H1 (cell line): Measurements from ENCODE around the gene AFF4. TPM values are rescaled to one million over a fixed set of nuclear protein-coding genes. Genes with fewer than 3 reads are reported as not detected.

ENCODE experiments used
- CTCF ChIA-PET: fragments of 300-600 bp; sonication (Branson Sonifier 250); formaldehyde crosslinking; loops from one replicate; lab custom pipeline; 2021; ENCODE audit not compliant: partially characterized antibody; lab: Charles Lee
- POLR2A ChIA-PET: fragments of 300-600 bp; sonication (Branson Sonifier 250); formaldehyde crosslinking; loops from one replicate; lab custom pipeline; 2021; ENCODE audit warnings: inconsistent platforms; ENCODE audit not compliant: partially characterized antibody; lab: Charles Lee
- DNase-seq, 2 experiments: peaks; one replicate each; pipeline versions ENCODE4 v3.0.0 to v3.0.0-alpha.2; 2010 to 2022; ENCODE audit warnings: low spot score in 2 of 2, low read depth in 1 of 2, mixed read lengths in 1 of 2
- FAIRE-seq: peaks from 2 replicates; lab custom pipeline; 2011; peaks lifted over from hg19 to GRCh38; lab: Jason Lieb, UNC
- H2AFZ ChIP-seq: 2 replicates; pipeline ENCODE4 v1.8.1; 2012; ENCODE audit warnings: low read length, inconsistent platforms
- H2AK5ac ChIP-seq: 2 replicates; pipeline ENCODE4 v1.6.1; 2013; ENCODE audit warnings: low read depth, low read length
- H2BK120ac ChIP-seq: replicated peaks from 2 replicates; pipeline ENCODE3; 2013; ENCODE audit warnings: low read depth, low read length, inconsistent platforms
- H2BK12ac ChIP-seq: 2 replicates; pipeline ENCODE4 v1.6.1; 2013; ENCODE audit warnings: low read depth, low read length
- H2BK15ac ChIP-seq: 2 replicates; pipeline ENCODE4 v1.6.1; 2013; ENCODE audit warnings: low read length
- H2BK20ac ChIP-seq: 2 replicates; pipeline ENCODE4 v1.6.1; 2013; ENCODE audit warnings: low read length
- H2BK5ac ChIP-seq: 2 replicates; pipeline ENCODE4 v1.6.1; 2013; ENCODE audit warnings: low read depth, low read length
- H3K14ac ChIP-seq: 2 replicates; pipeline ENCODE4 v1.6.1; 2013; ENCODE audit warnings: inconsistent platforms; ENCODE audit not compliant: insufficient read length
- H3K18ac ChIP-seq: 2 replicates; pipeline ENCODE4 v1.6.1; 2013; ENCODE audit warnings: low read length; ENCODE audit errors: extremely low read depth
- H3K23ac ChIP-seq: 2 replicates; pipeline ENCODE4 v1.6.1; 2013; ENCODE audit warnings: inconsistent platforms; ENCODE audit not compliant: insufficient read length
- H3K23me2 ChIP-seq: 2 replicates; pipeline ENCODE4 v1.6.1; 2013; ENCODE audit warnings: low read depth, low read length
- H3K27ac ChIP-seq: 2 replicates; pipeline ENCODE4 v1.6.1; 2011; ENCODE audit warnings: low read depth, low read length, inconsistent platforms
- H3K27me3 ChIP-seq, 4 experiments: replicated peaks in 1 of 4; 1 replicate in 1 of 4; 2 replicates in 3 of 4; pipeline versions ENCODE4 v1.6.1 to v1.8.1; 2011 to 2013; ENCODE audit warnings: low read length in 3 of 4, mild to moderate bottlenecking in 3 of 4, inconsistent platforms in 2 of 4, mixed read lengths in 2 of 4, moderate library complexity in 1 of 4; ENCODE audit not compliant: control insufficient read depth in 3 of 4, insufficient read depth in 3 of 4; ENCODE audit errors: extremely low read depth in 1 of 4
- H3K36me3 ChIP-seq, 4 experiments: 2 replicates each; pipeline versions ENCODE4 v1.6.1 to v1.8.1; 2011 to 2013; ENCODE audit warnings: mild to moderate bottlenecking in 4 of 4, low read length in 3 of 4, moderate library complexity in 2 of 4, control low read depth in 1 of 4, inconsistent platforms in 1 of 4; ENCODE audit not compliant: insufficient read depth in 4 of 4, control insufficient read depth in 2 of 4
- H3K4ac ChIP-seq: replicated peaks from 2 replicates; pipeline ENCODE3; 2013; ENCODE audit warnings: low read length, low read depth, mixed read lengths, inconsistent platforms; ENCODE audit not compliant: insufficient read length
- H3K4me1 ChIP-seq, 4 experiments: replicated peaks in 1 of 4; 1 replicate in 1 of 4; 2 replicates in 3 of 4; pipeline versions ENCODE4 v1.6.1 to v1.8.1; 2011 to 2013; ENCODE audit warnings: low read length in 3 of 4, inconsistent platforms in 2 of 4, mixed read lengths in 1 of 4; ENCODE audit not compliant: insufficient read depth in 4 of 4, control insufficient read depth in 3 of 4
- H3K4me2 ChIP-seq, 2 experiments: 2 replicates each; pipeline versions ENCODE4 v1.6.1 to v1.8.1; 2011 to 2013; ENCODE audit warnings: low read depth in 2 of 2, low read length in 2 of 2, control low read depth in 1 of 2, inconsistent platforms in 1 of 2, mild to moderate bottlenecking in 1 of 2; ENCODE audit not compliant: insufficient read depth in 1 of 2
- H3K4me3 ChIP-seq, 4 experiments: fragments of 200-600, 300-600 bp in 1 of 4; sonication (generic), shearing (Covaris generic), sonication (Bioruptor Twin) in 1 of 4; 2 replicates each; pipeline versions ENCODE4 v1.5.1 to v1.8.1; 2011 to 2016; ENCODE audit warnings: low read length in 4 of 4, low read depth in 3 of 4, control low read depth in 2 of 4, inconsistent platforms in 2 of 4, mild to moderate bottlenecking in 2 of 4, mixed read lengths in 1 of 4, moderate library complexity in 1 of 4; ENCODE audit not compliant: insufficient read depth in 2 of 4; ENCODE audit errors: extremely low read depth in 1 of 4
- H3K56ac ChIP-seq: replicated peaks from 2 replicates; pipeline ENCODE3; 2013; ENCODE audit warnings: low read depth, mild to moderate bottlenecking, mixed read lengths, low read length, inconsistent platforms; ENCODE audit not compliant: insufficient read length
- H3K79me1 ChIP-seq: 2 replicates; pipeline ENCODE4 v1.6.1; 2013; ENCODE audit warnings: low read depth, low read length, control low read depth
- H3K79me2 ChIP-seq, 2 experiments: 2 replicates each; pipeline versions ENCODE4 v1.6.1 to v1.8.1; 2012 to 2013; ENCODE audit warnings: low read length in 2 of 2, mild to moderate bottlenecking in 2 of 2, inconsistent platforms in 1 of 2; ENCODE audit not compliant: insufficient read depth in 2 of 2, control insufficient read depth in 1 of 2
- H3K9ac ChIP-seq, 4 experiments: replicated peaks in 1 of 4; 1 replicate in 1 of 4; 2 replicates in 3 of 4; pipeline versions ENCODE4 v1.6.1 to v1.8.1; 2011 to 2013; ENCODE audit warnings: low read depth in 3 of 4, low read length in 3 of 4, control low read depth in 2 of 4, mild to moderate bottlenecking in 2 of 4, moderate library complexity in 2 of 4, inconsistent platforms in 1 of 4; ENCODE audit errors: extremely low read depth in 1 of 4
- H3K9me3 ChIP-seq, 2 experiments: 2 replicates each; pipeline versions ENCODE4 v1.6.1 to v1.8.1; 2012 to 2013; ENCODE audit warnings: mild to moderate bottlenecking in 2 of 2, moderate library complexity in 2 of 2, control low read depth in 1 of 2, inconsistent platforms in 1 of 2, low read depth in 1 of 2, low read length in 1 of 2, mixed read lengths in 1 of 2; ENCODE audit not compliant: insufficient read depth in 2 of 2
- H4K20me1 ChIP-seq, 2 experiments: replicated peaks in 1 of 2; 2 replicates each; pipeline versions ENCODE3 to v1.8.1; 2011 to 2013; ENCODE audit warnings: inconsistent platforms in 2 of 2, low read length in 2 of 2, mild to moderate bottlenecking in 1 of 2; ENCODE audit not compliant: insufficient read depth in 2 of 2, control insufficient read depth in 1 of 2
- H4K5ac ChIP-seq: 2 replicates; pipeline ENCODE4 v1.6.1; 2013; ENCODE audit warnings: low read length, low read depth, mixed read lengths, inconsistent platforms; ENCODE audit not compliant: insufficient read length
- H4K8ac ChIP-seq: 2 replicates; pipeline ENCODE4 v1.8.0; 2013; ENCODE audit warnings: mild to moderate bottlenecking, moderate library complexity, low read length, inconsistent platforms; ENCODE audit not compliant: insufficient read depth; ENCODE audit errors: extremely low read depth
- H4K91ac ChIP-seq: replicated peaks from 2 replicates; pipeline ENCODE3; 2013; ENCODE audit warnings: low read length, mixed read lengths, inconsistent platforms; ENCODE audit not compliant: insufficient read length
- WGBS, 2 experiments: shearing (Covaris generic) in 1 of 2; methylation state at CpG; one replicate each; pipeline versions ENCODE4 v1.1.6 to v1.1.7; 2013 to 2015; ENCODE audit warnings: low lambda C conversion rate in 2 of 2, mixed read lengths in 2 of 2, inconsistent platforms in 1 of 2, low coverage in 1 of 2, missing lambda C conversion rate in 1 of 2; ENCODE audit not compliant: insufficient replicate concordance in 2 of 2, insufficient coverage in 1 of 2, insufficient read length in 1 of 2; ENCODE audit errors: extremely low coverage in 1 of 2, missing lambda C conversion rate in 1 of 2; 5-methylcytosine and 5-hydroxymethylcytosine counted together
- polyA plus RNA-seq, 7 experiments: library from polyadenylated mRNA; depleted of rRNA in 3 of 7; stranded (reverse) in 5 of 7; unstranded in 2 of 7; fragments of >200 nt in 5 of 7; fragments of 200-250 nt in 2 of 7; gene quantifications; 1 replicate in 5 of 7; 2 replicates in 1 of 7; 4 replicates in 1 of 7; pipeline versions ENCODE4 v1.2.1 to v1.2.3, GENCODE V29; 2011 to 2013; ENCODE audit warnings: missing spikeins in 2 of 7, mixed read lengths in 2 of 7
- total RNA-seq: library from RNA; stranded (reverse); fragmentation: NEBNext Ultra II Directional; extraction: Animal tissue kit (Norgen Biotek cat#: 25700); gene quantifications from 2 replicates; pipeline ENCODE4 v1.2.1, GENCODE V29; 2021

The AFF4 gene
- total and polyA plus RNA-seq, 2 of the 8 experiments (the other 6 are each of a cell fraction or from before 2014, with no cell fraction given): 12.0 to 61.4 TPM

DNA sequence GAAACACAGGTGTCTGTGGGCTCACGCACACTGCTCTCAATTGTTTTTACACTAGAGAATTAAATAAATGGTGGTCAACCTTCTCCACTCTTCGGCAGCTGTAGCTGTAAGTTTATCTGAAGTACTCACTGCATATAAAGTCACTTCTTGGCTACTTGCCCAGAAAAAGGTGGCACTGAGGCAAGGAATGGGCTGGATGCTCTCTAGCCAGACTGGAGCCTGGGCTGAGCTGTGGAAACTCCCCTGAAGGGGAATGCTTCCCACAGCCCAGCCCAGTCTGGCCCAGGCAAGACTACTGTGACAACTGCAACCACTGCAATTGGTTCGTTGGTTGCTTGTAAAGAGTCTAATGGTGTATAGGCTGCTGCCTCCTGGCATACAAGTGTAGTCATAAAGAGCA, 85.5 kb downstream of the AFF4 start:
- H3K27me3 ChIP-seq: no peaks in the 10 kb centered on the region
- no peak for DNase-seq
- CTCF ChIA-PET: interaction anchor here (1.0 to 32.2 kb wide), 2 partner anchors 23 to 48 kb away, joined by 3 to 465 read pairs; partner anchors contain the start of gene SHROOM1

More for the DNA sequence above, 85.5 kb downstream of the AFF4 start:
- Histone ChIP-seq H4K91ac (no peak overlapping the region), H3K4me1 (no peaks in the 10 kb centered on the region), H3K56ac (no peak overlapping the region), H2BK12ac (no peak overlapping the region), H4K5ac (no peak overlapping the region), H3K18ac (no peak overlapping the region), H2BK120ac (no peak overlapping the region), H2AFZ (no peak overlapping the region), H4K8ac (no peak overlapping the region), H3K9ac (no peak overlapping the region), H3K14ac (no peak overlapping the region), H3K9me3 (no peaks in the 10 kb centered on the region), H3K23ac (no peak overlapping the region), H2AK5ac (no peak overlapping the region), H3K23me2 (0 out of 2 replicates have a peak, but pooled peaks cover 2% of the 10 kb centered on the region), H3K36me3 (peaks cover 3 to 45% (median 24%) of the 10 kb centered on the region in 4 experiments; a peak in 7 of 8 replicates), H2BK15ac (no peak overlapping the region), H3K4me3 (no peak overlapping the region), H4K20me1 (no peaks in the 10 kb centered on the region), H3K79me1 (no peaks in the 10 kb centered on the region), H3K4me2 (no peak overlapping the region), H2BK5ac (no peak overlapping the region), H3K27ac (no peak overlapping the region), H3K4ac (no peak overlapping the region), H3K79me2 (no peaks in the 10 kb centered on the region), H2BK20ac (no peak overlapping the region)
- WGBS, 2 experiments: 95% methylated on average over 3 of the region's 3 CpGs; no CpG with 5 or more reads in 1 of the 2 experiments
- POLR2A ChIA-PET: interaction anchor here (2.4 kb wide), 1 partner anchor 11 kb away, joined by 15 read pairs; the partner anchor contains the start of genes GDF9 and UQCRQ
- FAIRE-seq: no peak
